Measurements from ENCODE around the gene EIF2D.

- TF ChIP-seq EZH2 (IDR thresholded peaks at IDR 0.05; ENCODE audit: insufficient read depth, poor library complexity, severe bottlenecking) (no peak), EZH2phosphoT487 (IDR thresholded peaks at IDR 0.05; ENCODE audit: insufficient read depth, low read depth) (no peak)
Measured at GRCh38 chr1:206550446-206550845, 61.8 kb downstream of the EIF2D start.

All from GM23248 (cell line).